AG04449 (cell line): ENCODE data around the gene ANKRD49.

Experiments
- CTCF ChIA-PET: fragments of 350-600 bp; formaldehyde crosslinking; extraction: SDS; loops from one replicate; lab custom pipeline; 2021; ENCODE audit warnings: antibody characterized with exemption; lab: Yijun Ruan, JAX
- POLR2A ChIA-PET: fragments of 400-600, 350-600 bp; formaldehyde crosslinking; extraction: SDS; loops from one replicate; lab custom pipeline; 2020; ENCODE audit warnings: antibody characterized with exemption, inconsistent platforms; lab: Yijun Ruan, JAX
- DNase-seq: peaks from one replicate; pipeline ENCODE4 v3.0.0-alpha.2; 2010; ENCODE audit warnings: low read depth, low spot score
- H3K4me3 ChIP-seq: 2 replicates; pipeline ENCODE4 v1.5.1; 2011; ENCODE audit warnings: low read depth, mild to moderate bottlenecking, control low read depth, low read length
- TF ChIP-seq, protein P1 (sequence below): IDR thresholded peaks from one replicate; pipeline ENCODE4 v1.5.1; 2011; ENCODE audit warnings: mild to moderate bottlenecking, moderate library complexity, low read length, control low read depth, inconsistent platforms; ENCODE audit not compliant: insufficient read depth; ENCODE audit errors: missing control alignments

The ANKRD49 gene, protein sequence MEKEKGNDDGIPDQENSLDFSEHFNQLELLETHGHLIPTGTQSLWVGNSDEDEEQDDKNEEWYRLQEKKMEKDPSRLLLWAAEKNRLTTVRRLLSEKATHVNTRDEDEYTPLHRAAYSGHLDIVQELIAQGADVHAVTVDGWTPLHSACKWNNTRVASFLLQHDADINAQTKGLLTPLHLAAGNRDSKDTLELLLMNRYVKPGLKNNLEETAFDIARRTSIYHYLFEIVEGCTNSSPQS

DNA sequence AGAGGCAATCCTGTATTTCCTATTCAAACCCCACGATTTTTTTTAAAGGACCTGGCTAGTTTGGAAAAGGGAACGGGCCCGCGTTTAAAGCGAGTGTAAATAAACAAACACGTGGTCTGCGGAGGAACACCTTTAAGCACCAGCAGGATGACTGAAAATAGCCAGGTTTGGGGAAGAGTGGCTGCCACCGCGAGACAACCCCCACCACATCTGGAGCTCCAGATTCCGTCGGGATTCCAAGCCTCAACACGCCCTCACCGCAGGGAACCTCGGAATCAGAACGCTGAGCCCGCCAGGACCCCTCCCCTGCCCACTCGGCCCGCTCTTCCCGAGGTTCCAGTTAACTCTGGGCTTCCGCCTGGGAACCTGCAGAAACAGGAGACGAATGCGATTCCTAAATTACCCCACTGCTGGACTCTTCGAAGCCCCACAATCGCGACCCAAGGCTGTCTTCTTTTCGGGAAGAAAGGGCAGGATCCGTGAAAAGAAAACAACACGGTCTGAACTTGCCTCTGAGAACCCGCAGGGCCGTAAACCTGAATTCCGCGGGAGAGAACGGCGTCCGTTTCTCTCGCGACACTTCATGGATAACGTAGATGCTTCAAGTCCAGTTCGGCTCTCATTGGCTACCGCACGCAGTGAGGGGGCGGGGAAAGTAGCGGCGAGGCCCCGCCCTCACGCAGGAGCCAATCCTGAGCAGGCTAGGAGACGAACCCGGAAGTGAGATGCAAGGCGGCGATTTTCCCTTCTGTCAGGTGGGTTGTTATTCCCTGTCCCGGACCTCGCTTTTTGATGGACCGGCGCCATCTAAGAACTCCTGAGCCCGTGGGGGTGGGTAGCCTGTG is at the start of gene ANKRD49, which contains the start of gene MRE11:
TSS of gene ANKRD49 (plus strand) at position 704 of the 845 bp plus-strand sequence. CDS start 2,710 bp downstream, outside the sequence.
TSS of gene MRE11 (minus strand) at position 564 of the 845 bp plus-strand sequence. CDS start 1,043 bp downstream, outside the sequence.
- ChIA-PET CTCF (interaction anchor here (1.0 to 2.4 kb wide), 5 partner anchors 10 to 598 kb away, joined by 3 to 12 read pairs (median 4); no protein-coding TSS in a partner anchor), POLR2A (no interaction called here)
- peak within 1 kb of the TSS; percentile 88 for H3K4me3 ChIP-seq
- peak; percentile 81 for DNase-seq
- TF ChIP-seq, protein P1, sequence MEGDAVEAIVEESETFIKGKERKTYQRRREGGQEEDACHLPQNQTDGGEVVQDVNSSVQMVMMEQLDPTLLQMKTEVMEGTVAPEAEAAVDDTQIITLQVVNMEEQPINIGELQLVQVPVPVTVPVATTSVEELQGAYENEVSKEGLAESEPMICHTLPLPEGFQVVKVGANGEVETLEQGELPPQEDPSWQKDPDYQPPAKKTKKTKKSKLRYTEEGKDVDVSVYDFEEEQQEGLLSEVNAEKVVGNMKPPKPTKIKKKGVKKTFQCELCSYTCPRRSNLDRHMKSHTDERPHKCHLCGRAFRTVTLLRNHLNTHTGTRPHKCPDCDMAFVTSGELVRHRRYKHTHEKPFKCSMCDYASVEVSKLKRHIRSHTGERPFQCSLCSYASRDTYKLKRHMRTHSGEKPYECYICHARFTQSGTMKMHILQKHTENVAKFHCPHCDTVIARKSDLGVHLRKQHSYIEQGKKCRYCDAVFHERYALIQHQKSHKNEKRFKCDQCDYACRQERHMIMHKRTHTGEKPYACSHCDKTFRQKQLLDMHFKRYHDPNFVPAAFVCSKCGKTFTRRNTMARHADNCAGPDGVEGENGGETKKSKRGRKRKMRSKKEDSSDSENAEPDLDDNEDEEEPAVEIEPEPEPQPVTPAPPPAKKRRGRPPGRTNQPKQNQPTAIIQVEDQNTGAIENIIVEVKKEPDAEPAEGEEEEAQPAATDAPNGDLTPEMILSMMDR = no peak

DNA sequence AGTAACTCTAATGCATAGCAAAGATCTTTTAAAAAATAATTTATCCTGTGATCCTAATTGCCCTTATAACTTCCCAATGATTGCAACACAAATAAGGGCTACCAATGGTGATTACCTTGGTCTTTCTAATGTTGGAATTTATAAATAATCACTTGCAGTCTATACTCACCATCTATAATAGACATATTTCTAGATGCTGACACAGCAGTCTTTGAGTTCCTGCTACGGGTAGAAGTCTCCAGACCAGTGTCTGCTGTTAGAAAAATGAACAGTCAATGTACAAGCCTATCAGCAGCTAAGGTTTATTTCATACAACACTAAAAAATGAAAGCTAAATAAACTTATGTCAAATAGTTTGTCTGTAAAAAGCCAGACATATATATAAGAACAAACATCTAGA is 48.1 kb upstream of the ANKRD49 start:
- no peak overlapping the region for H3K4me3 ChIP-seq
- CTCF ChIA-PET = interaction anchor here (1.5 to 1.6 kb wide), 2 partner anchors 11 to 74 kb away, joined by 3 to 5 read pairs; no protein-coding TSS in a partner anchor
- POLR2A ChIA-PET = no interaction called here
- no peak for DNase-seq
- TF ChIP-seq, protein P1 = no peak

DNA sequence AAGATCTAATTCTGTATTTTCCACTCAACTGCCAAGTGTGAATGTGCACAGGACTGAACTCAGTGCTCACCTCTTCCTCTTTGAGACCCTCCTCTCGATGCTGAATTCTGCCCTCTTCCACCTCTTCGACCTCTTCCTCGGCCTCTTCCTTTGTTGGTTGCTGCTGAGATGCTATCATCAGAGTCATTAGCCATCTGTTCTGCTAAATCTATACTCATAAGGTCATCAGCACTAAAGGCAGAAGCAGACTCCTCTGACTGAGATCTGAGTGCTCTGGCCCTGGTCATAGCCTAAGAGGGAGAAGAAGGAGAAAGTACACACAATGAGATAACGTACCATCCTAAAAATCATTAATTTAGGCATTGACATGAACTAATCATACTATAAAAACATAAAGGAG is 46.6 kb upstream of the ANKRD49 start:
- H3K4me3 ChIP-seq = no peak overlapping the region
- CTCF ChIA-PET = no interaction called here
- DNase-seq = no peak
- POLR2A ChIA-PET = no interaction called here
- TF ChIP-seq, protein P1 = no peak

DNA sequence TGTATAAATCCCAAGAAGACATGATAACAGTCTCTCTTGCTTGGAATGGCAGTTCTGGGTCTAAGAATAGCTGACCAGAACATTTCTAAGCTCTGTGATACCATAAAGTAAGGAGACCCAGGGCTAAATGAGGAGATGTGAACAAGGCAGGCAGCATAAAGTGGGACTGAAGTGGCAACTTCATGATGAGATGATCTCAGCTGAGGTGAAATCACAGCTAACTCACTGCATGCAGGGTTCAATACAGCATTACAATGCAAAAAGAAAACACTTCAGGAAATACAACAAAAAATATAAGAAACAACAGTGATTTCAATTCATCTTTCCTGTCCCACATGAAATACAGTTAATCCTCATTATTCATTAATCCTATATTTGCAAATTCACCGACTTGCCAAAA is 44.8 kb upstream of the ANKRD49 start:
- H3K4me3 ChIP-seq = no peak overlapping the region
- no peak for DNase-seq
- ChIA-PET CTCF (interaction anchor here (1.9 kb wide), 1 partner anchor 30 kb away, joined by 5 read pairs; no protein-coding TSS in a partner anchor), POLR2A (no interaction called here)
- TF ChIP-seq, protein P1 = no peak

DNA sequence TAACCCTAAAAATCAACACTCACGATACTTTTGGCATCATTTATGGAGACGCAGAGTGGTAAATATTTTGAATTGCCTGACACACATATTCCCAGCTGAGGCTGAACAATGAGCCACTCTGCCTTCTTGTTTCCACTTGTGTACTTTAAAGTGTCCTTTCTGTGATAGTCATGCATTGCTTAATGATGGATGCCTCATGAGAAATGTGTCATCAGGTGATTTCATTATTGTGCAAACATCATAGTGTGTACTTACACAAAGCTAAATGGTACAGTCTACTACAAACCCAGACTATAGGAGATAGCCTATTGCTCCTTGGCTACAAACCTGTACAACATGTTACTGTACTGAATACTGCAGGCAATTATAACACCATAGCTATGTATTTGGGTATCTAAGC is 44.3 kb upstream of the ANKRD49 start:
- ChIA-PET CTCF (interaction anchor here (1.9 to 2.3 kb wide), 2 partner anchors 30 to 266 kb away, joined by 5 to 7 read pairs; no protein-coding TSS in a partner anchor), POLR2A (no interaction called here)
- DNase-seq = no peak
- TF ChIP-seq, protein P1 = no peak
- H3K4me3 ChIP-seq = no peak overlapping the region

DNA sequence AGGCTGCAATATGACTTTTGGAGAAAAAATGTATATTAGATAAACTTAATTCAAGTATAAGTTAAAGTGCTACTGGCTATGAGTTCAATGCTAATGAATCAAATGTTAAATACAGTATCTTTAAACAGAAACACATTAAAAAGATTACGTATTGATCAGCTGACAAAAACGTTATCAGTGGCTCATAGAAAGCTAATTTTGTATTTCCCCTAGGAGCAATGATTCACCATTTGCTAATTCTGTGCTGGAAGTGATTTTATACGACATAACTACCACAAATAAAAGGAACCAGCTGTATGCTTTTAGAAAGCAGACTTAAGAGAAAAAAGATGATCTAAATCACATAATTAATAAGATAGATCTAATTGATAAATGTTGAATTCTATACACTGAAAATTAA is 43.7 kb upstream of the ANKRD49 start:
- DNase-seq = no peak
- ChIA-PET POLR2A (no interaction called here), CTCF (interaction anchor here (1.7 to 2.3 kb wide), 2 partner anchors 267 to 555 kb away, joined by 7 to 10 read pairs; no protein-coding TSS in a partner anchor)
- TF ChIP-seq, protein P1 = no peak
- H3K4me3 ChIP-seq = no peak overlapping the region
